Bone marrow (tissue), 2 donors: ENCODE data around the gene MBTD1.
"Not testable (repeated sequence)": the region's sequence is repeated elsewhere in the genome, so short reads cannot be mapped to it uniquely, and the experiment has no call there.

Experiments
- DNase-seq, 2 donors: peaks; one replicate each; lab custom pipeline; 2025; lab: John Stamatoyannopoulos, UW

MBTD1 gene

GRCh38 chr17:51255673-51256072, 4.2 kb downstream of the MBTD1 start:
- DNase-seq, result no peak

DNA sequence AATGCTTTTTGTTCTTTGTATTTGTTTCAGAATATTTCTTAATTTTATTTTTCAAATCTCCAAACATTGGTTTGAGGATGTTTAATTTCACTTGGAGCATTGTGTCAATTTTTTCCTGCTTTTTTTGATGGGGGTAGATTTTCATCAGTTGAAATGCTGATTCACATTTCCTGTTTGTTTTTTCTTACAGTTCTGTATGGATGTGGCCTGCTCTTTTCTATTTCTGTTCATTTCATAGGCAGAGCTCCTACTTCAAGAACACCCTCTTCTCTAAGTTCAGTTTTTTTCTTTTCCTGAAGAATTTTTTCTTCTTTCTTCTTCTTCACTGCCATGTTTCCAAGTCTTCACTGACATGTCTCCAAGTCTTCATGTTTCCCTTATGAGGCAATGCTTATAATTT, 8.8 kb downstream of the MBTD1 start:
- peak in 1 of 2 donors; percentile 17 for DNase-seq

DNA sequence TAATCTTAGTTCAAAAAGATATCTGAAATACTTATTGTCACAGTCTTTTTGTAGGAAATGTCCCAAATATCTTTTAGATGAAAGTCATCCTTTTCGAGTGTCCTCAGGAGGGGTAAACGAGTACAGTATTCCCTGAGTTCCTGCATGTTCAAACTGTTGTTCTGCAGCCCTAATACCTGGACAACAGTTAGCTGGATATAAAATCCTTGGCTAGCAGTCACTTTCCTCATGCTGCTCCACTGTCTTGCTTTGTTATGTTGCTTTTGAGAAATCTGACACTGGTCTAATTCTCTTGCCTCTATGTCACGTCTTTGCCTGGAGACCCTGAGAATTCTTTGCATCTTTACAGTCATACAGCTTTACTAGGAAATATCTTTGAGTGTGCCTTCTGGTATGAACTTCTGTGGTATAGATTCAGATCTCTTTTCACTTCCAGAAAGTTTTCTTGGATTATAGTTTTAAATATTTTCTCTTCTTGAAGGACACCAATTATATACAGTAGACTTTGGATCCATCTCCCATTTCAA, 9.5 kb downstream of the MBTD1 start:
- no peak for DNase-seq

- DNase-seq, result no peak
Measured at GRCh38 chr17:51245535-51245934, 14.3 kb downstream of the MBTD1 start.

DNA sequence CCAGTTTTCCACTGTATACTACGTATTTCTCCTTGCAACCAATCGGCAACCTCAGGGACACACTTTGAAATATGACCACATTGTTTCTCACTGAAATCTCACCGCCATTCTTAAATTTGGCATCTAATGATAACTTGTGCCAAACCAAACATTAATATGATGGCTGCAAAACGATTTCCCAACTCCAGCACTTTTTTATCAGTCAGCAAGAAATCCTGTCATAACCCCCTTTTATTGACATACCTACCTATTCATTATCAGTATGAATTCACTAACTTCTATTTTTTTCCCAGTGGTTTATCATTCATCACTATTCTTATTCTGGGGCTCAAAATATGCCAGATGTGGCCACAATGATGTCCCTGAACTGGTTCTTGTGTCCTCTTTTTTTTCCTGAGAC, 15.8 kb downstream of the MBTD1 start:
- DNase-seq, result no peak

GRCh38 chr17:51240275-51240674, 19.6 kb downstream of the MBTD1 start:
- DNase-seq, result no peak

DNA sequence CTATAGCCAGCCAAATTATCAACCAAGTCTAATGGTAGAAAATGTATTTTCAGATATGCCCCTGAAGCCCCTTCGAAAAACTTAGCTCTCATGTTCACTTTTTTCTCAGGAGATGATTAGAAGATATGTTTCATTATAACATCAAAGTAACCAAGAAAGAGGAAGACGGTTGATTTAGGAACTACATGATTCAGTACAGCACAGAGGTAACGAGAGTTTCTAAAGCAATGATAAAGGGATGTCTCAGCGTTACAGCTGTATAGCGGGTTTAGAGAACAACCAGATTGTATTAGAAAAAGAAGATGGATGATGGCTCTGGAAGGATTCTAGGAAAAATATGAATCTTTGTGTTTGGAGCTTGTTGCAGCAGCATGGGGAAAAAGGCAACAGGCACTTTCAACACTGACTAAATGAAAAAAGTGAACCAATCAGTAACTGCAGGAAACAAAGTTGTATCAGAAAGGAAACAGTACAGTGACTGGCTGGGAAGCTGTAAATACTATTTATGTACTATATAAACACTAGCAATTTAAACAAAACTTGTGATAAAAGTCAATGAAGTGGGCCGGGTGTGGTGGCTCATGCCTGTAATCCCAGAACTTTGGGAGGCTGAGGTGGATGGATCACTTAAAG, 21.5 kb downstream of the MBTD1 start:
- DNase-seq, result peak in 1 of 2 donors; percentile 63

GRCh38 chr17:51234162-51234561, 25.7 kb downstream of the MBTD1 start:
- no peak for DNase-seq

DNA sequence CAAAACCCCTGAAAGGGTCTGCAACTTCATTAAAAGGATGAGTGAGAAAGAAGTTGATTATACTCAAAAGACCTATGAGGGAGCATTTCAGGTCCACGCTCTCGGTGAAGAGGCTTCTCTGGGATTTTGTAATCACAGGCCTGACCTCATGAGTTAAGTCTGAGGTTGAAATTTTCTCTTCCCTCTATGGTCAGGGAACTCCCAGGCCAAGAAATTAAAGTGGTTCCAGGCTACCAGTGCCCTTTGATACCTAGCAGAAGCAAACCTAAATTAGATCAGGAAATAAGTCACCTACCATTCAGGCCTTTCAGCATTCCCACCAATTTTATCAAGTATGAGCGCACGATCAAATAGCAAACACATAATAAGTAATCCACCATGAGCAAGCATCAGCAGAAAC, 27.9 kb downstream of the MBTD1 start:
- no peak for DNase-seq

GRCh38 chr17:51230306-51230705, 29.5 kb downstream of the MBTD1 start:
- no peak for DNase-seq

DNA sequence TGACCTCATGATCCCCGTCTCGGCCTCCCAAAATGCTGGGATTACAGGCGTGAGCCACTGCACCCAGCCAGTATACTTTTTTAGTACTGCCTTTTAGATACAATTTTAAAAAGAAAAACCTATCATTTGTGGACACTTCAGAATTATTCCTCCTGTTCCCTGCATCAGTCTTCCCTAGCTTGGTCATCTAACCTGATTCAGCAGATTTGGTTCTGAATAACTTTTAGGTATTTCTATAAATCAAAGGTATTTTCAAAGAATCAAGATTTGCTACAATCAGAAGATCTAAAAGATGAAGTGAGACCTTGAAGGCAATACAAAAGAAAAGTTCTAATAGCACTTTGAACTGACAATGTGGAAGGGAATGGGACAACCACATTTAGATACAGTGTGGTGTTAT, 30.0 kb downstream of the MBTD1 start:
- no peak for DNase-seq

DNA sequence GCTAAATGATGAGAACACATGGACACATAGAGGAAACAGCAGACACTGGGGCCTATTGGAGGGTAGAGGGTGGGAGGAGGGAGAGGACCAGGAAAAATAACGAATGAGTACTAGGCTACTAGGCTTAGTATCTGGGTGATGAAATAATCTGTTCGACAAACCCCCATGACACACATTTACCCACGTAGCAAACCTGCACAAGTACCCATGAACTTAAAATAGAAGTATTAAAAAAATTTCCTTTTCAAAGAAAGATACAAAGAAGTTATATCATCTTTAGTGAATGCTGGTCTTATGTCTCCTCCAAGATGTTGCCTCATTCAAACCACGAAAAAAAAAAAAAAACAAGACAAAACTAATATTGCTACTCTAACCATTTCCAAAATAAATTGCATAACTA, 31.7 kb downstream of the MBTD1 start:
- no peak for DNase-seq

DNA sequence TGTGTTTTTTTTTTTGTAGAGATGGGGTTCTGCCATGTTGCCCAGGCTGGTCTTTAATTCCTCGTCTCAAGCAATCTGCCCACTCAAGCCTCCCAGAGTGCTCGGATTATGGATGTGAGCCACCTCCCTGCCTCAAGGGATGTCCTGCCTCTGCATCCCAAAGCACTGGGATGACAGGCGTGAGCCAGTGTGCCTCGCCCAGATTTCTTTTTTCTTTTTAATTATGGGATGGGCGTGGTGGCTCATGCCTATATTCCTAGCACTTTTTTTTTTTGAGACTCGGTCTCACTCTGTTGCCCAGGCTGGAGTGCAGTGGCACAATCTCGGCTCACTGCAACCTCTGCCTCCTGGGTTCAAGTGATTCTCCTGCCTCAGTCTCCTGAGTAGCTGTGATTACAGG, 34.3 kb downstream of the MBTD1 start:
- DNase-seq, result not testable (repeated sequence)

DNA sequence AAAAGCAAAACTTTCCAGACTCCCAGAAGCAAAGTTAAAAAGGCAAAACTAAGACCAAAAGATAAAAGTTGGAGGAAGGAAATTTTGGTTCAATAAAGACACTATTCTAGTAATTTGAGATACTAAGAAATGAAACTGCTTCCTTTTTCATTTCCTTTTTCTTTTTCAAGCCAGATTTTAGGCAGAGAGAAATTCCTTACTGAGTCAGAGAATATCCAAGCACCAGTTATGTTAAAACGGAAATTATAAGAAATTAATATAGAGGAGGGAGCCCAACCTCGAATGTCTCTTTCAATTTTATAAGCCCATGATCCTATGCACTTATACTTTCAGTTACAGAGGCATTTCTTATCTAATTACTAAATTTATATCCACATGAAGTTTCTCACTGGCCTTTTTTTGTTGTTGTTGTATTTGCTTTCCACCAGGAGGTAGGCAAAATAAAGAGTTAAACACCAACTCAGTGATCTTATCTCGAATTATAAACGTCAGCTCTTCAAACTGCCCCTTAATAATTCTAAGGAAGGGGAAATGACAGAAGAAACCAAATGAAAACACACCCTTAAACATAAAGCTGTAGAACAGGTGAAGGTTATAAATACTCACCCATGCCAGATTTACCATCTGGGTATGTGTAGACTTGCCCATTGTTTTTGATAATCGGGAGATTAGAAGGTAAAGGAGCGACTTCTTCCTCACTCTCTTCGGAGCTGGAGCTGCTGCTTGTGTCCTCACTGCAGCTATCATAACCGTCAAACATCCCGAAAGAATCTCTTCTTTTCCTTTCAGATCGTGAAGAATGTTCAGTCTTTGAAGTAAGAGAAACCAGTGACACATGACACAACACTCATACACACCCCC, 35.2 kb downstream of the MBTD1 start:
- no peak for DNase-seq

GRCh38 chr17:51221322-51221721, 38.5 kb downstream of the MBTD1 start:
- DNase-seq, result no peak

- no peak for DNase-seq
Measured at GRCh38 chr17:51217946-51218345, 41.9 kb downstream of the MBTD1 start.

DNA sequence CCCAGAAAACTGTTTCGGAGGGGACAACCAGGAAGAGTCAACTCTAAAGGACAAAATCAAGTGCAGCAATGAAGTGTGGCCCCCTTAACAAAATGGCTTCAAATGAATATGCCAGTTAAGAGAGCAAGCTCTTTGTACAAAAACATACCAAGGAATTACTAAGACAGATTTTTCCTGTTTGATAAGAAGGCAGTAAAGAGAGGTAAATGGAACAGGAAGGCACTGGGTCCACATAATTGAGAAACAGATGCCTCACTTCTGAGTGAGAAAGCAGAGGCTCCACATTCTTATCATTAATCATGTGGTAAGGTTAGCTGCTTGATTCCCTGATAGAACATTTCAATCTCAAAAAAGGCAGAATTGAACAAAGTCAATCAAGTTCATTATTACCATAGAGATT, 44.9 kb downstream of the MBTD1 start:
- DNase-seq, result no peak

DNA sequence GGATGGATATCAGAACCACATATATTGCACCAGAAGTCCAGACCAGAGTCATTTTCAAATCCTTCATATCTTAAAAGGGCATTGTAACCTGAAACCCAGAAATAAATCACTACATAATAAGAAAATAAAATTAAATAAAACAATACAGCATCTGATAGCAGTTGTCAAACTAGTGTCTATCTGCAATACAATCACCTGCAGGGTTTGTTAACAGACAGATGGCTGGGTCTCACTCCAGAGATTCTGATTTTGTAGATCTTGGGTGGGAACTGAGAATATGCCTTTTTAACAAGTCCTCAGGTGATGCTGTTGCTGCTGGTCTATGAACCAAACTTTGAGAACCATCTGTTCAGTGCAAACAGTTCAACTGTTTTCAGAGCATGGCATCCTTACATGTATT, 56.0 kb downstream of the MBTD1 start:
- no peak for DNase-seq

GRCh38 chr17:51200846-51201245, 59.0 kb downstream of the MBTD1 start:
- no peak for DNase-seq

DNA sequence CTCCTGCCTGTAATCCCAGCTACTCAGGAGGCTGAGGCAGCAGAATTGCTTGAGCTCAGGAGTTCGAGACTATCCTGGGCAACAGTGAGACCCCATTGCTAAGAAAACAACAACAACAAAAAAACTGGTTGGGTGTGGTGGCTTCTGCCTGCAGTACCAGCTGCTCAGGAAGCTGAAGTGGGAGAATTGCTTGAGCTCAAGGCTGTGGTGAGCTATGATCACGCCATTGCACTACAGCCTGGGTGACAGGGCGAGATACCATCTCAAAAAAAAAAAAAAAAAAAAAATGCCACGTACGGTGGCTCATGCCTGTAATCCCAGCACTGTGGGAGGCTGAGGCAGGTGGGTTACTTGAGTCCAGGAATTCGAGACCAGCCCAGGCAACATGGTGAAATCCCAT, 59.6 kb downstream of the MBTD1 start:
- DNase-seq, result no peak

GRCh38 chr17:51197754-51198153, 62.1 kb downstream of the MBTD1 start:
- DNase-seq, result no peak

- DNase-seq, result no peak
Measured at GRCh38 chr17:51191895-51192294, 68.0 kb downstream of the MBTD1 start.

GRCh38 chr17:51189628-51190027, 70.2 kb downstream of the MBTD1 start:
- DNase-seq, result no peak
